Glutamatergic neuron (in vitro differentiated cells): ENCODE results near the gene CCDC27. TPM values are rescaled to one million over a fixed set of nuclear protein-coding genes. Genes with fewer than 3 reads are reported as not detected.

Experiments used
- DNase-seq: peaks from one replicate; pipeline ENCODE4 v3.0.0; 2022
- H3K27ac Mint-ChIP-seq: one replicate; pipeline ENCODE4 v1.8.0; 2020; ENCODE audit warnings: mild to moderate bottlenecking, mixed read lengths, inconsistent platforms; ENCODE audit not compliant: unreplicated experiment
- H3K27me3 Mint-ChIP-seq: one replicate; pipeline ENCODE4 v1.8.0; 2020; ENCODE audit warnings: mild to moderate bottlenecking, moderate library complexity, mixed read lengths, inconsistent platforms; ENCODE audit not compliant: unreplicated experiment
- H3K36me3 Mint-ChIP-seq: one replicate; pipeline ENCODE4 v1.8.0; 2020; ENCODE audit warnings: mild to moderate bottlenecking, mixed read lengths, inconsistent platforms; ENCODE audit not compliant: unreplicated experiment
- H3K4me1 Mint-ChIP-seq: one replicate; pipeline ENCODE4 v1.8.0; 2020; ENCODE audit warnings: mild to moderate bottlenecking, low read depth, mixed read lengths, inconsistent platforms; ENCODE audit not compliant: unreplicated experiment
- H3K4me3 Mint-ChIP-seq: one replicate; pipeline ENCODE4 v1.8.0; 2020; ENCODE audit warnings: mild to moderate bottlenecking, mixed read lengths, inconsistent platforms; ENCODE audit not compliant: unreplicated experiment
- H3K9me3 Mint-ChIP-seq: one replicate; pipeline ENCODE4 v1.8.0; 2020; ENCODE audit warnings: mild to moderate bottlenecking, moderate library complexity, mixed read lengths, inconsistent platforms; ENCODE audit not compliant: unreplicated experiment
- CTCF ChIP-seq: fragments of 200-600 bp; sonication (generic); IDR thresholded peaks from one replicate; pipeline ENCODE4 v1.5.0; 2021; ENCODE audit not compliant: partially characterized antibody, unreplicated experiment
- long read RNA-seq: library from polyadenylated mRNA; unstranded; transcript quantifications from one replicate; pipeline ENCODE4 v2.0.0, GENCODE V29; 2020; ENCODE audit not compliant: unreplicated experiment
- total RNA-seq: library from RNA; stranded (reverse); fragmentation: NEBNext Ultra II Directional; extraction: Animal tissue kit (Norgen Biotek cat#: 25700); gene quantifications from one replicate; pipeline ENCODE4 v1.2.1, GENCODE V29; 2021; ENCODE audit not compliant: unreplicated experiment

CCDC27 gene
- not detected for total RNA-seq
- long read RNA-seq, partial matches to known transcripts = 0 of 1 reads
- long read RNA-seq, other reads (novel, unspliced or antisense) = 1 of 1 reads

- H3K4me3 Mint-ChIP-seq = no peak within 1 kb of the TSS
- H3K36me3 Mint-ChIP-seq = no peaks in the 10 kb centered on the region
- H3K9me3 Mint-ChIP-seq = peaks cover 2% of the 10 kb centered on the region
- H3K27me3 Mint-ChIP-seq = peaks cover 4% of the 10 kb centered on the region
- no peak within 1 kb of the TSS for H3K27ac Mint-ChIP-seq
- DNase-seq = no peak
- TF ChIP-seq CTCF = no peak
- H3K4me1 Mint-ChIP-seq = peaks cover 2% of the 10 kb centered on the region
Observed at GRCh38 chr1:3752400-3752945, at the start of gene CCDC27. Gene CCDC27, plus strand, starts transcription at chr1:3752450. Its CDS starts 32 bp downstream, at chr1:3752482.

GRCh38 chr1:3702528-3702927 is 49.7 kb upstream of the CCDC27 start:
- TF ChIP-seq CTCF = no peak
- Mint-ChIP-seq H3K36me3 (no peaks in the 10 kb centered on the region), H3K27me3 (peaks cover 13% of the 10 kb centered on the region), H3K27ac (no peak overlapping the region), H3K4me3 (no peak overlapping the region), H3K4me1 (peaks cover 26% of the 10 kb centered on the region), H3K9me3 (peaks cover 7% of the 10 kb centered on the region)
- no peak for DNase-seq

GRCh38 chr1:3702990-3703728 is 49.1 kb upstream of the CCDC27 start:
- Mint-ChIP-seq H3K4me3 (no peak overlapping the region), H3K27me3 (peaks cover 8% of the 10 kb centered on the region), H3K27ac (no peak overlapping the region), H3K4me1 (peaks cover 22% of the 10 kb centered on the region), H3K9me3 (peaks cover 2% of the 10 kb centered on the region), H3K36me3 (no peaks in the 10 kb centered on the region)
- TF ChIP-seq CTCF = no peak
- DNase-seq = no peak

GRCh38 chr1:3703786-3704371 is 48.4 kb upstream of the CCDC27 start:
- TF ChIP-seq CTCF = no peak
- Mint-ChIP-seq H3K4me3 (no peak overlapping the region), H3K4me1 (peaks cover 17% of the 10 kb centered on the region), H3K27me3 (peaks cover 6% of the 10 kb centered on the region), H3K36me3 (no peaks in the 10 kb centered on the region), H3K27ac (no peak overlapping the region), H3K9me3 (peaks cover under 1% of the 10 kb centered on the region)
- no peak for DNase-seq

- no peaks in the 10 kb centered on the region for H3K36me3 Mint-ChIP-seq
- no peak overlapping the region for H3K27ac Mint-ChIP-seq
- DNase-seq = no peak
- H3K9me3 Mint-ChIP-seq = no peaks in the 10 kb centered on the region
- H3K27me3 Mint-ChIP-seq = peaks cover 9% of the 10 kb centered on the region
- H3K4me3 Mint-ChIP-seq = no peak overlapping the region
- H3K4me1 Mint-ChIP-seq = peaks cover 7% of the 10 kb centered on the region
- TF ChIP-seq CTCF = no peak
Observed at GRCh38 chr1:3705341-3705950, 46.8 kb upstream of the CCDC27 start.
